ENCODE data around the gene TFG. TPM values are rescaled to one million over a fixed set of nuclear protein-coding genes. Genes with fewer than 3 reads are reported as not detected.

The TFG gene
- total RNA-seq, 1 donor: 81.4 TPM

DNA sequence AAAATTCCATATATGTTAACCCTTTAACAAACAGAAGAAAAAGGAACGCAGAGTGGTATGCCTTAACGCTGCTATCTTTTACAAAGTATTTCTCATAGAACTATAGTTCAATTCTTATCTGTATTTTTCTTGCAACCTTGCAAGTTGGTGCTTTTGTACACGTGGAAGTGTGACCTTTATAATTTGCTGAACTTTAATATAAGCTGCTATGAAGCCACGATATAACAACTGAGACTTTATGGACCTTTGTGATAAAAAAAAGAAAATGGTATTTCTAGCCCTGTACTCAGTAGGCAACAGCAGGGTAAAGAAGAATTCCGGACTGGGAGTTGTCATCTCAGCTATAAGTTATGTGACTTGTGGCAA, 6.3 kb upstream of the TFG start:
- no peaks in the 10 kb centered on the region for H3K4me1 ChIP-seq (ENCODE audit: insufficient read depth, low read length)
- no peak overlapping the region for H3K27ac ChIP-seq (ENCODE audit: low read depth, low read length)
- H3K79me2 ChIP-seq (ENCODE audit: insufficient read depth, low read length): no peaks in the 10 kb centered on the region
- peaks cover 11% of the 10 kb centered on the region for H3K27me3 ChIP-seq (ENCODE audit: insufficient read depth, low read length)
- no peaks in the 10 kb centered on the region for H4K20me1 ChIP-seq (ENCODE audit: insufficient read depth, low read length)
- no peak for TF ChIP-seq CTCF (IDR thresholded peaks at IDR 0.05; ENCODE audit: extremely low read depth, low read depth, low read length)
- H2AFZ ChIP-seq (ENCODE audit: low read length): no peak overlapping the region
- no peak overlapping the region for H3K4me3 ChIP-seq (ENCODE audit: insufficient read depth, low read length)
- no peak for DNase-seq (ENCODE audit: insufficient read length, low spot score, missing footprints)
- H3K9me3 ChIP-seq (ENCODE audit: low read depth, low read length): no peaks in the 10 kb centered on the region
- H3K4me2 ChIP-seq (ENCODE audit: insufficient read depth, low read length): no peak overlapping the region
- no peaks in the 10 kb centered on the region for H3K36me3 ChIP-seq (ENCODE audit: insufficient read depth, low read length)

DNA sequence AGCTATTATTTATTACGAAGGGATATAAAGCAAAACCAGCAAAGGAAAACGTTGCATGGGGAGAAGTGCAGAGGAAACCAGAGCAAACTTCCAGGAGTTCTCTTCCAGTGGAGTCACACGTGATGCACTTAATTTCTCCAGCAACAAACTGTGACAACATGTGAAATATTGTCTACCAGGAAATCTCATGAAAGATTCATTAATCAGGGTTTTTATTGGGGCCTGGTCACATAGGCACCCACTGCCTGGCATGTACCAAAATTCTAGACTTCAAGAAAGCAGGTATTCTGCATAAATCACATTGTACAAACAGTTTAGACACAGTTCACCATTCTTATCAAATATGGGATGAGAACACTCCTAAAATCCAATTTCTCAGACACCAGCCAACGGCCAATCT, 5.4 kb upstream of the TFG start:
- no peaks in the 10 kb centered on the region for H3K9me3 ChIP-seq (ENCODE audit: low read depth, low read length)
- H3K27me3 ChIP-seq (ENCODE audit: insufficient read depth, low read length): peaks cover 3% of the 10 kb centered on the region
- no peak overlapping the region for H2AFZ ChIP-seq (ENCODE audit: low read length)
- no peak overlapping the region for H3K4me3 ChIP-seq (ENCODE audit: insufficient read depth, low read length)
- no peak for TF ChIP-seq CTCF (IDR thresholded peaks at IDR 0.05; ENCODE audit: extremely low read depth, low read depth, low read length)
- H3K79me2 ChIP-seq (ENCODE audit: insufficient read depth, low read length): no peaks in the 10 kb centered on the region
- peaks cover 3% of the 10 kb centered on the region for H3K4me1 ChIP-seq (ENCODE audit: insufficient read depth, low read length)
- H4K20me1 ChIP-seq (ENCODE audit: insufficient read depth, low read length): no peaks in the 10 kb centered on the region
- no peak overlapping the region for H3K4me2 ChIP-seq (ENCODE audit: insufficient read depth, low read length)
- DNase-seq (ENCODE audit: insufficient read length, low spot score, missing footprints): no peak
- no peaks in the 10 kb centered on the region for H3K36me3 ChIP-seq (ENCODE audit: insufficient read depth, low read length)
- no peak overlapping the region for H3K27ac ChIP-seq (ENCODE audit: low read depth, low read length)

DNA sequence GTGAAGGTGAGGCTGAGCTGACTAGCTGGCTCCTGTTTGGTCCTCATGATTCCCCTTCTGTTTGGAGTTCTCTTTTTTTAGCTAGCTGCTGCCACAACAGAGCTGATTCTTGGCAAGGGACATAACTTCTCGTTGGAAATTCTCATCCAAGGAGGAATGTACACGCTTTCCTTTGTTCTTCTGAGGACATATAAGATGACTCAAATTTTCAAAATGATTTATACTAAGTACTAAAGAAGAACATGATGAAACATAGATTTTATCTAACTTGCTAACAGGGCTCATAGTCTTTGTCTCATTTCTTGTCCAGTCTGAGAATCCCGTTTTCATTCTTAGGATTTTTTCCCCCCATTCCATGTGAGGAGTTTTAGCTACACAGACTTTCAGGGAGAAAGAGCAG, 2.9 kb upstream of the TFG start:
- H3K4me2 ChIP-seq (ENCODE audit: insufficient read depth, low read length): no peak overlapping the region
- no peak overlapping the region for H3K4me3 ChIP-seq (ENCODE audit: insufficient read depth, low read length)
- peaks cover 18% of the 10 kb centered on the region for H3K79me2 ChIP-seq (ENCODE audit: insufficient read depth, low read length)
- no peak overlapping the region for H3K27ac ChIP-seq (ENCODE audit: low read depth, low read length)
- no peak for TF ChIP-seq CTCF (IDR thresholded peaks at IDR 0.05; ENCODE audit: extremely low read depth, low read depth, low read length)
- H3K36me3 ChIP-seq (ENCODE audit: insufficient read depth, low read length): peaks cover 2% of the 10 kb centered on the region
- H3K27me3 ChIP-seq (ENCODE audit: insufficient read depth, low read length): no peaks in the 10 kb centered on the region
- peaks cover 13% of the 10 kb centered on the region for H3K4me1 ChIP-seq (ENCODE audit: insufficient read depth, low read length)
- H3K9me3 ChIP-seq (ENCODE audit: low read depth, low read length): no peaks in the 10 kb centered on the region
- peaks cover 16% of the 10 kb centered on the region for H4K20me1 ChIP-seq (ENCODE audit: insufficient read depth, low read length)
- no peak for DNase-seq (ENCODE audit: insufficient read length, low spot score, missing footprints)
- peak overlapping the region; percentile 44 for H2AFZ ChIP-seq (ENCODE audit: low read length)

DNA sequence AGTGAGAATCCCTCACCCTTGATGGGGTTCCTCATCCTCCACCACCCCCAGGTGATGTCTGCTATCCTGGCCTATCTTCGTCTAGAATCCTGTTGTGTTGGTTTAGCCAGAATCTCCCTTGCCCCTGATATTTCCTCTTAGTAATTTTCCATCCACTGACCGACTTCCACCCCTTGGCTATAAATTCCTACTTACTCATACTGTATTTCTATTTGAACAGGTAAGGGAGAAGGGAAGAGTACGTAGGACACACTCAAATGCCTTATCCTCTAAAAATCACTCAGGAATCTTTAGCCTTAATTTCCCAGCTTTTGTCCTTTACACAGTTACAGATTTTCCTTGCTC, 678 bp upstream of the TFG start:
- peak overlapping the region; percentile 73 for H2AFZ ChIP-seq (ENCODE audit: low read length)
- H3K4me2 ChIP-seq (ENCODE audit: insufficient read depth, low read length): peak overlapping the region; percentile 76
- no peaks in the 10 kb centered on the region for H3K9me3 ChIP-seq (ENCODE audit: low read depth, low read length)
- H3K79me2 ChIP-seq (ENCODE audit: insufficient read depth, low read length): peaks cover 40% of the 10 kb centered on the region
- no peak for DNase-seq (ENCODE audit: insufficient read length, low spot score, missing footprints)
- no peak for TF ChIP-seq CTCF (IDR thresholded peaks at IDR 0.05; ENCODE audit: extremely low read depth, low read depth, low read length)
- H3K36me3 ChIP-seq (ENCODE audit: insufficient read depth, low read length): peaks cover 13% of the 10 kb centered on the region
- peaks cover 36% of the 10 kb centered on the region for H4K20me1 ChIP-seq (ENCODE audit: insufficient read depth, low read length)
- peaks cover 21% of the 10 kb centered on the region for H3K4me1 ChIP-seq (ENCODE audit: insufficient read depth, low read length)
- peak overlapping the region; percentile 73 for H3K4me3 ChIP-seq (ENCODE audit: insufficient read depth, low read length)
- H3K27me3 ChIP-seq (ENCODE audit: insufficient read depth, low read length): no peaks in the 10 kb centered on the region
- peak overlapping the region; percentile 63 for H3K27ac ChIP-seq (ENCODE audit: low read depth, low read length)

Measured in osteoblast (primary cell).